DND-41 (cell line): ENCODE results near the gene SUPT3H.

Experiments
- ATAC-seq: fragments of 200-7000 bp; cut with Tn5 transposase; 3 replicates; pipeline ENCODE4 v1.9.1; 2021; ENCODE audit warnings: low read depth; ENCODE audit not compliant: insufficient read depth
- DNase-seq: peaks from one replicate; pipeline ENCODE4 v3.0.0-alpha.2; 2020
- H2AFZ ChIP-seq: 2 replicates; pipeline ENCODE4 v1.6.0; 2012; ENCODE audit warnings: low read depth, low read length
- H3K27ac ChIP-seq: 2 replicates; pipeline ENCODE4 v1.5.1; 2012; ENCODE audit warnings: low read length, inconsistent platforms
- H3K27me3 ChIP-seq: fragments of 200-600 bp; sonication (generic); 2 replicates; pipeline ENCODE4 v1.6.0; 2012; ENCODE audit warnings: low read length, mild to moderate bottlenecking, inconsistent platforms; ENCODE audit not compliant: insufficient read depth, poor library complexity
- H3K36me3 ChIP-seq: 2 replicates; pipeline ENCODE4 v1.5.1; 2012; ENCODE audit warnings: low read length, inconsistent platforms; ENCODE audit not compliant: insufficient read depth
- H3K4me1 ChIP-seq: 2 replicates; pipeline ENCODE4 v1.5.1; 2012; ENCODE audit warnings: mild to moderate bottlenecking, low read length; ENCODE audit not compliant: insufficient read depth
- H3K4me2 ChIP-seq: 2 replicates; pipeline ENCODE4 v1.6.0; 2012; ENCODE audit warnings: mild to moderate bottlenecking, moderate library complexity, low read length, inconsistent platforms; ENCODE audit not compliant: insufficient read depth
- H3K4me3 ChIP-seq, 2 experiments: fragments of 200-600 bp in 1 of 2; shearing (Covaris generic) in 1 of 2; 2 replicates each; pipeline ENCODE4 v1.5.1; 2012 to 2016; ENCODE audit warnings: inconsistent platforms in 2 of 2, low read length in 2 of 2, mild to moderate bottlenecking in 2 of 2, low read depth in 1 of 2, moderate library complexity in 1 of 2
- H3K79me2 ChIP-seq: 2 replicates; pipeline ENCODE4 v1.6.0; 2012; ENCODE audit warnings: low read length, inconsistent platforms; ENCODE audit not compliant: insufficient read depth
- H3K9ac ChIP-seq: 2 replicates; pipeline ENCODE4 v1.6.0; 2012; ENCODE audit warnings: low read depth, mild to moderate bottlenecking, inconsistent platforms, low read length, moderate library complexity
- H3K9me3 ChIP-seq: 2 replicates; pipeline ENCODE4 v1.5.1; 2012; ENCODE audit warnings: low read length, moderate library complexity, mild to moderate bottlenecking, inconsistent platforms; ENCODE audit not compliant: insufficient read depth, severe bottlenecking
- H4K20me1 ChIP-seq: 2 replicates; pipeline ENCODE4 v1.6.0; 2012; ENCODE audit warnings: low read length; ENCODE audit not compliant: insufficient read depth
- EZH2 ChIP-seq: IDR thresholded peaks from 3 replicates; pipeline ENCODE4 v1.6.1; 2012; ENCODE audit warnings: borderline replicate concordance, low read depth, mild to moderate bottlenecking, moderate library complexity, low read length, inconsistent platforms; ENCODE audit not compliant: severe bottlenecking
- TF ChIP-seq, protein P1 (sequence below): IDR thresholded peaks from 2 replicates; pipeline ENCODE4 v1.5.1; 2012; ENCODE audit warnings: borderline replicate concordance, low read length, moderate library complexity, mild to moderate bottlenecking; ENCODE audit not compliant: poor library complexity, severe bottlenecking; ENCODE audit errors: extremely low read depth

The SUPT3H gene

GRCh38 chr6:45049188-45049843, 328.4 kb downstream of the SUPT3H start:
- no peaks in the 10 kb centered on the region for H3K79me2 ChIP-seq
- H3K4me2 ChIP-seq, result no peak overlapping the region
- peaks cover 26% of the 10 kb centered on the region for H3K4me1 ChIP-seq
- DNase-seq (no peak), ATAC-seq (peak; percentile 73)
- H3K9me3 ChIP-seq, result no peaks in the 10 kb centered on the region
- no peaks in the 10 kb centered on the region for H3K27me3 ChIP-seq
- no peak overlapping the region for H3K9ac ChIP-seq
- H3K4me3 ChIP-seq, result no peak overlapping the region
- TF ChIP-seq, protein P1, sequence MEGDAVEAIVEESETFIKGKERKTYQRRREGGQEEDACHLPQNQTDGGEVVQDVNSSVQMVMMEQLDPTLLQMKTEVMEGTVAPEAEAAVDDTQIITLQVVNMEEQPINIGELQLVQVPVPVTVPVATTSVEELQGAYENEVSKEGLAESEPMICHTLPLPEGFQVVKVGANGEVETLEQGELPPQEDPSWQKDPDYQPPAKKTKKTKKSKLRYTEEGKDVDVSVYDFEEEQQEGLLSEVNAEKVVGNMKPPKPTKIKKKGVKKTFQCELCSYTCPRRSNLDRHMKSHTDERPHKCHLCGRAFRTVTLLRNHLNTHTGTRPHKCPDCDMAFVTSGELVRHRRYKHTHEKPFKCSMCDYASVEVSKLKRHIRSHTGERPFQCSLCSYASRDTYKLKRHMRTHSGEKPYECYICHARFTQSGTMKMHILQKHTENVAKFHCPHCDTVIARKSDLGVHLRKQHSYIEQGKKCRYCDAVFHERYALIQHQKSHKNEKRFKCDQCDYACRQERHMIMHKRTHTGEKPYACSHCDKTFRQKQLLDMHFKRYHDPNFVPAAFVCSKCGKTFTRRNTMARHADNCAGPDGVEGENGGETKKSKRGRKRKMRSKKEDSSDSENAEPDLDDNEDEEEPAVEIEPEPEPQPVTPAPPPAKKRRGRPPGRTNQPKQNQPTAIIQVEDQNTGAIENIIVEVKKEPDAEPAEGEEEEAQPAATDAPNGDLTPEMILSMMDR, result no peak
- TF ChIP-seq EZH2, result no peak
- H4K20me1 ChIP-seq, result no peaks in the 10 kb centered on the region
- H2AFZ ChIP-seq, result no peak overlapping the region
- H3K36me3 ChIP-seq, result no peaks in the 10 kb centered on the region
- peak overlapping the region; percentile 56 for H3K27ac ChIP-seq

DNA sequence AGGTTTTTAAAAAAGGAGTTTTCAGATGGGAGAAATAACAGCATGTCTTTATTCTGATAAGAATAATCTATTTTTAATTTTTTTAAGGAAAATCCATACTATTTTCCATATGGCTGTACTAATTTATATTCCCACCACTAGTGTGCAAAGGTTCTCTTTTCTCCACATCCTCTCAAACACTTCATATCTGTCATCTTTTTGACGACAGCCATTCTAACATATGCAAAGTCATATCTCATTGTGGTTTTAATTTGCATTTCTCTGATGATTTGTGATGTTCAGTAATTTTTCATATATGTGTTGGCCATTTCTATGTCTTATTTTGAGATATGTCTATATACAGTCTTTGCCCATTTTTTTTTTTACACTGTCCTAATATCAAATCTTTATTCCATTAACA, 330.2 kb downstream of the SUPT3H start:
- Histone ChIP-seq H3K27ac (no peak overlapping the region), H4K20me1 (no peaks in the 10 kb centered on the region), H3K4me1 (peaks cover 20% of the 10 kb centered on the region), H3K9me3 (no peaks in the 10 kb centered on the region), H2AFZ (no peak overlapping the region), H3K79me2 (no peaks in the 10 kb centered on the region), H3K9ac (no peak overlapping the region), H3K4me2 (no peak overlapping the region), H3K36me3 (no peaks in the 10 kb centered on the region), H3K4me3 (no peak overlapping the region), H3K27me3 (no peaks in the 10 kb centered on the region)
- TF ChIP-seq, protein P1, result no peak
- no peak for TF ChIP-seq EZH2
- ATAC-seq, result no peak
- DNase-seq, result no peak

DNA sequence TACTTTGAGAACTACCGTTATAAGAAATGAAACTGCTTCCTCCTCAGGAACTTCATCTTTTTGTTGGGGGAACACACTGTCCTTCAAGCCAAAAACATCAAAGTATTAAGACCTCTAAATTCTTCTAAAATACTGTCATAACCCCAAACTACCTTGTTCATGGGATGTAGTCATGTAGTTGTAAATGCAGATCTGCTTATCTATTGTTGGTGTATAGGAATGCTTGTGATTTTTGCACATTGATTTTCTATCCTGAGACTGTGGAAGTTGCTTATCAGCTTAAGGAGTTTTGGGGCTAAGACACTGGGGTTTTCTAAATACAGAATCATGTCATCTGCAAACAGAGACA, 332.5 kb downstream of the SUPT3H start:
- no peak overlapping the region for H3K4me2 ChIP-seq

More for the DNA sequence above, 332.5 kb downstream of the SUPT3H start:
- Histone ChIP-seq H3K4me1 (peaks cover 17% of the 10 kb centered on the region), H3K27ac (no peak overlapping the region), H3K9me3 (no peaks in the 10 kb centered on the region), H3K27me3 (no peaks in the 10 kb centered on the region), H2AFZ (no peak overlapping the region), H3K36me3 (no peaks in the 10 kb centered on the region), H3K9ac (no peak overlapping the region), H4K20me1 (no peaks in the 10 kb centered on the region), H3K4me3 (no peak overlapping the region), H3K79me2 (no peaks in the 10 kb centered on the region)
- TF ChIP-seq EZH2, result no peak
- TF ChIP-seq, protein P1, result no peak
- no peak for DNase-seq
- no peak for ATAC-seq
